ENCODE data around the gene QRICH1.
A peak's percentile ranks its signal among the peaks of the same experiment; 100 is the strongest.

DNA sequence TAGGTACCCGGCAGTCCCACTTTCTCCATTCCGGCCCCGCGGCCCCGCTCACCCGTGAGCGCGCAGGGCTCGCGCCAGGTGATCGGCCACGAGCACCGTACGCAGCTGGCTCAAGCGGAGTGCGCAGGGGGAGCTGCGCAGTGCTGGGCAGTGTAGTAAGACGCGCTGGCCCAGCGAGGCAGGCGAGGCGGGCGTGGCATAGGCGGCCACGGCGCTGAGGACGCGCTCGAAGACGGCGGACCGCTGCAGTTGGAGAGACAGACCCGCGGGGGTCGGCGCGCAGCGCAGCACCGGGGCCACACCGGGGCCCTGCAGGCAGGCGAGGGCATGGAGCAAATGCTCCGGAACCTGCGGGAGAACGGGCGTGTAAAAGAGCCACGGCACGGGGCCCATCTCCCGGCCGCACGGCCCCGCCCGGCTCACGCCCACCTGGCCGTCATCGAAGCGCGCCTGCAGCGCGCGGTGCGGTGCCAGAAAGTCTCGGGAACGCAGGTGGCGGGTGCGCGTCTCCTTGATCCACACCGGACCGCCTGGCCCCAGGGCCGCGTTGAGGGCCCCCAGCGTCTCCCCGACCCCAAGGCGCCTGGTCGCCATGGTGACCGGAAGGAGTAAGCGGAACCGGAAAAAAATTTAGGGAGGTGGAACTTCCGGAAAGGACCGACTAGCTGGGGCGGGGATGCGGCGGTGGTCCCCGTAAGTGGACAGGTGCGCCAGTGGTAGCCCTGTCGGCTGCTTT, 75.7 kb downstream of the QRICH1 start, which contains the start of gene DALRD3:
- TF ChIP-seq TCF12 (IDR thresholded peaks at IDR 0.05): no peak
- peak; percentile 29; the same call in 1 of the 2 replicates for TF ChIP-seq TCF12 (CRISPR knock-in tag; IDR thresholded peaks at IDR 0.05)
- TF ChIP-seq GTF2F1 (IDR thresholded peaks at IDR 0.05; ENCODE audit: low read length): no peak
- no peak for TF ChIP-seq ZNF781 (CRISPR knock-in tag; IDR thresholded peaks at IDR 0.05; ENCODE audit: borderline replicate concordance, not compliant biosample characterization)
- no peak for TF ChIP-seq SIX1 (CRISPR knock-in tag; IDR thresholded peaks at IDR 0.05; ENCODE audit: borderline replicate concordance)
- TF ChIP-seq ZNF354B (CRISPR knock-in tag; IDR thresholded peaks at IDR 0.05): no peak
- no peak for TF ChIP-seq MAFK (conservative IDR thresholded peaks at IDR 0.05 in 1 of 2, IDR thresholded peaks at IDR 0.05 in 1 of 2; ENCODE audit: low read length in 2 of 2)
- no peak for TF ChIP-seq CHD2 (IDR thresholded peaks at IDR 0.05; ENCODE audit: low read depth, low read length)
- no peak for TF ChIP-seq ATF7 (IDR thresholded peaks at IDR 0.05)
- TF ChIP-seq ATF7 (CRISPR knock-in tag; IDR thresholded peaks at IDR 0.05): peak; percentile 57; the same call in 1 of the 2 replicates
- peak; percentile 64; the same call in 1 of the 2 replicates for TF ChIP-seq ETV5 (CRISPR knock-in tag; IDR thresholded peaks at IDR 0.05; ENCODE audit: borderline replicate concordance)
- TF ChIP-seq, protein P1, sequence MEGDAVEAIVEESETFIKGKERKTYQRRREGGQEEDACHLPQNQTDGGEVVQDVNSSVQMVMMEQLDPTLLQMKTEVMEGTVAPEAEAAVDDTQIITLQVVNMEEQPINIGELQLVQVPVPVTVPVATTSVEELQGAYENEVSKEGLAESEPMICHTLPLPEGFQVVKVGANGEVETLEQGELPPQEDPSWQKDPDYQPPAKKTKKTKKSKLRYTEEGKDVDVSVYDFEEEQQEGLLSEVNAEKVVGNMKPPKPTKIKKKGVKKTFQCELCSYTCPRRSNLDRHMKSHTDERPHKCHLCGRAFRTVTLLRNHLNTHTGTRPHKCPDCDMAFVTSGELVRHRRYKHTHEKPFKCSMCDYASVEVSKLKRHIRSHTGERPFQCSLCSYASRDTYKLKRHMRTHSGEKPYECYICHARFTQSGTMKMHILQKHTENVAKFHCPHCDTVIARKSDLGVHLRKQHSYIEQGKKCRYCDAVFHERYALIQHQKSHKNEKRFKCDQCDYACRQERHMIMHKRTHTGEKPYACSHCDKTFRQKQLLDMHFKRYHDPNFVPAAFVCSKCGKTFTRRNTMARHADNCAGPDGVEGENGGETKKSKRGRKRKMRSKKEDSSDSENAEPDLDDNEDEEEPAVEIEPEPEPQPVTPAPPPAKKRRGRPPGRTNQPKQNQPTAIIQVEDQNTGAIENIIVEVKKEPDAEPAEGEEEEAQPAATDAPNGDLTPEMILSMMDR (CRISPR knock-in tag; IDR thresholded peaks at IDR 0.05): 0 out of 2 replicates have a peak, but pooled peaks have one; percentile 5

All from HepG2 (cell line).